H9 (cell line): ENCODE measurements around the gene DBH. TPM values are rescaled to one million over a fixed set of nuclear protein-coding genes. Genes with fewer than 3 reads are reported as not detected.

Experiments
- DNase-seq: peaks from one replicate; pipeline ENCODE4 v3.0.0-alpha.2; 2017
- H2AFZ ChIP-seq: one replicate; pipeline ENCODE4 v1.6.1; 2013; ENCODE audit warnings: mild to moderate bottlenecking, low read length, control low read depth, moderate library complexity
- H2AK5ac ChIP-seq: 2 replicates; pipeline ENCODE4 v1.6.1; 2013; ENCODE audit warnings: low read length, control low read depth, mixed read lengths; ENCODE audit not compliant: insufficient read length
- H2BK120ac ChIP-seq: one replicate; pipeline ENCODE4 v1.6.1; 2013; ENCODE audit warnings: low read depth, mild to moderate bottlenecking, low read length, control low read depth, inconsistent platforms; ENCODE audit not compliant: poor library complexity, severe bottlenecking
- H2BK12ac ChIP-seq: 2 replicates; pipeline ENCODE4 v1.6.1; 2013; ENCODE audit warnings: low read length, control low read depth, mixed read lengths, low read depth; ENCODE audit not compliant: insufficient read length
- H2BK15ac ChIP-seq: 2 replicates; pipeline ENCODE4 v1.6.1; 2013; ENCODE audit warnings: low read depth, low read length, control low read depth
- H2BK20ac ChIP-seq: one replicate; pipeline ENCODE4 v1.6.1; 2013; ENCODE audit warnings: low read depth, mild to moderate bottlenecking, low read length, control low read depth, inconsistent platforms; ENCODE audit not compliant: poor library complexity, severe bottlenecking
- H2BK5ac ChIP-seq: 2 replicates; pipeline ENCODE4 v1.6.1; 2013; ENCODE audit warnings: low read length, control low read depth, mixed read lengths; ENCODE audit not compliant: insufficient read length
- H3K14ac ChIP-seq: 2 replicates; pipeline ENCODE4 v1.6.1; 2013; ENCODE audit warnings: low read length, control low read depth; ENCODE audit not compliant: insufficient read depth
- H3K18ac ChIP-seq: 2 replicates; pipeline ENCODE4 v1.6.1; 2013; ENCODE audit warnings: low read depth, mild to moderate bottlenecking, mixed read lengths, low read length, control low read depth; ENCODE audit not compliant: insufficient read length
- H3K23ac ChIP-seq: 2 replicates; pipeline ENCODE4 v1.6.1; 2013; ENCODE audit warnings: low read length, control low read depth, mixed read lengths, low read depth; ENCODE audit not compliant: insufficient read length
- H3K23me2 ChIP-seq: 2 replicates; pipeline ENCODE4 v1.6.1; 2013; ENCODE audit warnings: low read depth, mild to moderate bottlenecking, mixed read lengths, low read length, control low read depth; ENCODE audit not compliant: insufficient read length, poor library complexity, severe bottlenecking
- H3K27ac ChIP-seq: 2 replicates; pipeline ENCODE4 v1.5.1; 2013; ENCODE audit warnings: low read length, control low read depth, mixed read lengths, low read depth; ENCODE audit not compliant: insufficient read length
- H3K27me3 ChIP-seq: 2 replicates; pipeline ENCODE4 v1.6.1; 2013; ENCODE audit warnings: low read length, control low read depth, inconsistent platforms; ENCODE audit not compliant: insufficient read depth
- H3K4ac ChIP-seq: 2 replicates; pipeline ENCODE4 v1.6.1; 2013; ENCODE audit warnings: low read depth, mild to moderate bottlenecking, control low read depth, inconsistent platforms, low read length, moderate library complexity
- H3K4me1 ChIP-seq: 2 replicates; pipeline ENCODE4 v1.6.1; 2013; ENCODE audit warnings: low read length, control low read depth, inconsistent platforms; ENCODE audit not compliant: insufficient read depth
- H3K4me2 ChIP-seq: 2 replicates; pipeline ENCODE4 v1.6.1; 2013; ENCODE audit warnings: low read length, control low read depth, mixed read lengths; ENCODE audit not compliant: insufficient read length, insufficient read depth
- H3K56ac ChIP-seq: 2 replicates; pipeline ENCODE4 v1.6.1; 2013; ENCODE audit warnings: low read depth, mild to moderate bottlenecking, mixed read lengths, low read length, control low read depth; ENCODE audit not compliant: insufficient read length
- H3K79me1 ChIP-seq: 2 replicates; pipeline ENCODE4 v1.6.1; 2013; ENCODE audit warnings: low read depth, mild to moderate bottlenecking, moderate library complexity, low read length, control low read depth, inconsistent platforms; ENCODE audit not compliant: insufficient read depth, poor library complexity, severe bottlenecking
- H3K79me2 ChIP-seq: 2 replicates; pipeline ENCODE4 v1.6.1; 2013; ENCODE audit warnings: low read length, control low read depth, inconsistent platforms; ENCODE audit not compliant: insufficient read depth
- H3K9ac ChIP-seq: 2 replicates; pipeline ENCODE4 v1.6.1; 2013; ENCODE audit warnings: low read length, control low read depth, mixed read lengths; ENCODE audit not compliant: insufficient read length; ENCODE audit errors: extremely low read depth
- H3K9me3 ChIP-seq: one replicate; pipeline ENCODE4 v1.6.1; 2013; ENCODE audit warnings: low read depth, low read length, inconsistent platforms; ENCODE audit not compliant: control insufficient read depth
- H3T11ph ChIP-seq: one replicate; pipeline ENCODE4 v1.6.1; 2013; ENCODE audit warnings: mild to moderate bottlenecking, low read length, control low read depth, inconsistent platforms
- H4K20me1 ChIP-seq: one replicate; pipeline ENCODE4 v1.6.1; 2013; ENCODE audit not compliant: control insufficient read depth, insufficient read length, insufficient read depth
- H4K5ac ChIP-seq: 2 replicates; pipeline ENCODE4 v1.6.1; 2013; ENCODE audit warnings: low read depth, mild to moderate bottlenecking, mixed read lengths, low read length, control low read depth; ENCODE audit not compliant: insufficient read length
- H4K8ac ChIP-seq: replicated peaks from 2 replicates; pipeline ENCODE4 v1.6.1; 2013; ENCODE audit warnings: low read length, control low read depth, mixed read lengths, low read depth; ENCODE audit not compliant: insufficient read length
- H4K91ac ChIP-seq: 2 replicates; pipeline ENCODE4 v1.6.1; 2013; ENCODE audit warnings: low read depth, mild to moderate bottlenecking, moderate library complexity, mixed read lengths, low read length, control low read depth; ENCODE audit not compliant: insufficient read length
- H3K27ac Mint-ChIP-seq, 3 experiments: 2 replicates in 2 of 3; 3 replicates in 1 of 3; pipeline ENCODE4 v1.8.0; 2020 to 2021; ENCODE audit warnings: mixed read lengths in 3 of 3, mild to moderate bottlenecking in 1 of 3, moderate library complexity in 1 of 3
- H3K27me3 Mint-ChIP-seq: 2 replicates; pipeline ENCODE4 v1.8.0; 2021; ENCODE audit warnings: low read depth, mild to moderate bottlenecking, moderate library complexity, mixed read lengths
- H3K36me3 Mint-ChIP-seq, 3 experiments: 2 replicates in 2 of 3; 3 replicates in 1 of 3; pipeline ENCODE4 v1.8.0; 2020 to 2021; ENCODE audit warnings: low read depth in 3 of 3, mixed read lengths in 3 of 3; ENCODE audit not compliant: insufficient read depth in 1 of 3
- H3K4me1 Mint-ChIP-seq, 2 experiments: 2 replicates each; pipeline ENCODE4 v1.8.0; 2020; ENCODE audit warnings: mixed read lengths in 2 of 2
- H3K4me3 Mint-ChIP-seq, 2 experiments: 2 replicates in 1 of 2; 3 replicates in 1 of 2; pipeline ENCODE4 v1.8.0; 2020 to 2021; ENCODE audit warnings: mild to moderate bottlenecking in 2 of 2, mixed read lengths in 2 of 2, moderate library complexity in 1 of 2
- H3K9me3 Mint-ChIP-seq, 2 experiments: 2 replicates in 1 of 2; 3 replicates in 1 of 2; pipeline ENCODE4 v1.8.0; 2020; ENCODE audit warnings: mild to moderate bottlenecking in 2 of 2, mixed read lengths in 2 of 2, moderate library complexity in 1 of 2
- CTCF ChIP-seq: fragments of 200-600 bp; sonication (generic); conservative IDR thresholded peaks from 3 replicates; pipeline ENCODE4 v1.8.0; 2021; ENCODE audit warnings: antibody characterized with exemption, mild to moderate bottlenecking
- WGBS: extraction: QIAGEN DNeasy Blood & Tissue Kit; methylation state at CpG from one replicate; pipeline ENCODE4 v1.1.7; 2013; ENCODE audit warnings: missing lambda C conversion rate, low lambda C conversion rate, mixed read lengths; ENCODE audit not compliant: insufficient read length; ENCODE audit errors: extremely low coverage; 5-methylcytosine and 5-hydroxymethylcytosine counted together
- total RNA-seq: library from RNA; stranded (reverse); gene quantifications from 2 replicates; pipeline ENCODE4 v1.2.1, GENCODE V29; 2021

DBH gene
- total RNA-seq, 1 experiment from 2014 or later: not detected

GRCh38 chr9:133605856-133606707 is 30.1 kb upstream of the DBH start:
- Histone ChIP-seq H2BK20ac (no peak overlapping the region), H4K8ac (no peak overlapping the region), H3K4me2 (no peak overlapping the region), H3T11ph (no peak overlapping the region), H3K4me1 (no peaks in the 10 kb centered on the region), H3K27me3 (peaks cover 8% of the 10 kb centered on the region; the same call in 1 of the 2 replicates), H3K14ac (no peak overlapping the region; the same call in 1 of the 2 replicates), H2BK15ac (no peak overlapping the region), H3K27ac (no peak overlapping the region), H2AK5ac (no peak overlapping the region), H3K79me1 (no peaks in the 10 kb centered on the region), H3K56ac (no peak overlapping the region), H4K91ac (no peak overlapping the region), H3K4ac (no peak overlapping the region), H2BK5ac (no peak overlapping the region), H3K9me3 (no peaks in the 10 kb centered on the region), H3K23ac (no peak overlapping the region), H3K9ac (no peak overlapping the region), H2BK12ac (no peak overlapping the region), H3K18ac (no peak overlapping the region), H4K20me1 (no peaks in the 10 kb centered on the region), H2BK120ac (no peak overlapping the region), H3K23me2 (peaks cover 3% of the 10 kb centered on the region), H3K79me2 (no peaks in the 10 kb centered on the region), H4K5ac (no peak overlapping the region), H2AFZ (no peak overlapping the region)
- no peaks in the 10 kb centered on the region; a peak in 1 of 5 replicates for H3K9me3 Mint-ChIP-seq
- H3K4me3 Mint-ChIP-seq: peak overlapping the region in 1 of 2 experiments; percentile 7; a peak in 1 of 5 replicates
- no peak overlapping the region for H3K27ac Mint-ChIP-seq
- no peak for TF ChIP-seq CTCF
- H3K27me3 Mint-ChIP-seq: peaks cover 50% of the 10 kb centered on the region
- H3K36me3 Mint-ChIP-seq: no peaks in the 10 kb centered on the region
- no CpG with 5 or more reads among the region's 16 CpGs for WGBS
- H3K4me1 Mint-ChIP-seq: peaks cover 9 to 37% of the 10 kb centered on the region in 2 experiments
- DNase-seq: no peak
